ENCODE data around the gene SEMA6A. TPM values are rescaled to one million over a fixed set of nuclear protein-coding genes. Genes with fewer than 3 reads are reported as not detected.

The SEMA6A gene
- polyA plus RNA-seq, 3 donors: 0.16 TPM; not detected in 2

DNA sequence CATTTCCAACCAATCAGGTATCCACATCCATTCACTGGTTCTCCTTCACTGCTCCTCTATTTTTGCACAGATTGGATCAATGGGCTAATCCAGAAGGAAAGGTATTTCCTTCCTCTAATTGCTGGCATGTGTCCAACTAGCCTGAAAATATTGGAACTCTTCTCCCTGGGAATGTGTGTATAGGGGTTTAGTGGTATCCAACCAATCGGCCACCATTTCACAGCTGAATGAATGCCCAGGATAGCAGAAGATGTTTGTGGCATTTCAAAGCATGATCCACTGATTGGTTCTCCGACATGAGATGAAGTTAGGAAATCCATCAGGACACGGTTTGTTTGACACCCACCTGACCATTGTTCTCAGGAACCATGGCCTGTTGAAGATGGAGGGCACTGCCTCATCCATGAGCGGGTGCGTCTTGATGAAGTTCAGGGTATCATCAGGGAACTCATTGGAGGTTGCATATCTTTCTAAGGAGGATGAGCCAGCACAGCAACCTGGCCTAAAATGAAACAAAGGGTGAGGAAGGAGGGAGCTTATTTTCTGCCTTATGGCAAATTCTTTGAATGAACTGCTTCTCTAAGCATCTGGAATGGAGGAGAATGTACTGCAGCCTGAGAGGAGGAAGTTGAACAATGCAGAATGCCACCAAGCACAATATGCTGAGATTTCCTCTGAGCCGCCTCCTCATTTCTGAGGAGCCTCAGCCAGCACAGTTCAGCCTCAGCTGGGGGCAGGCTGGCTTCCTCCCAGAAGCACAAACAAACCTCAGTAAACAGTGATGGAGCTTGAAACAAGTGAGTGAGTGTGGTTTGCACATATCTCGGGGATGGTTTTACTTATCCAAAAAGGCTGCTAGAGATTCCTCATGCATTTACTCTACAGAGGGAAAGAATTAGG is 94.6 kb downstream of the SEMA6A start:
- H3K36me3 ChIP-seq (replicated peaks in 1 of 2; ENCODE audit: control insufficient read depth in 1 of 2, insufficient read depth in 2 of 2, low read length in 2 of 2): no peaks in the 10 kb centered on the region
- H3K9me3 ChIP-seq (replicated peaks in 1 of 2; ENCODE audit: control insufficient read depth in 1 of 2, insufficient read depth in 1 of 2, low read length in 2 of 2): peaks cover 13 to 19% of the 10 kb centered on the region in 2 donors
- H3K27ac ChIP-seq (ENCODE audit: low read depth in 1 of 2, low read length in 2 of 2): no peak overlapping the region
- DNase-seq: no peak
- WGBS (ENCODE audit: insufficient coverage): 93% methylated on average over 6 of the region's 7 CpGs
- no peak overlapping the region for H3K9ac ChIP-seq (ENCODE audit: insufficient read depth, low read length, poor library complexity, severe bottlenecking)
- H3K36me3 Mint-ChIP-seq: peaks cover 0 to 4% of the 10 kb centered on the region in 2 donors
- no peak overlapping the region for H2AFZ ChIP-seq (ENCODE audit: insufficient read depth, low read depth, low read length, poor library complexity, severe bottlenecking)
- H3K4me3 ChIP-seq (replicated peaks in 1 of 3; ENCODE audit: low read depth in 2 of 3, low read length in 3 of 3): no peak overlapping the region
- H3K27me3 ChIP-seq (ENCODE audit: control insufficient read depth in 2 of 2, insufficient read depth in 2 of 2, low read length in 2 of 2): no peaks in the 10 kb centered on the region
- intact Hi-C loops (cut with micrococcal nuclease): no loop called here
- no peaks in the 10 kb centered on the region for H3K4me1 Mint-ChIP-seq
- peaks cover 0 to 2% (median 2%) of the 10 kb centered on the region in 3 donors for H3K27me3 Mint-ChIP-seq (ENCODE audit: low read depth in 3 of 3)
- H3K27ac Mint-ChIP-seq: no peak overlapping the region
- peaks cover 10 to 21% (median 14%) of the 10 kb centered on the region in 7 donors for H3K9me3 Mint-ChIP-seq
- H3K4me3 Mint-ChIP-seq: no peak overlapping the region
- TF ChIP-seq, protein P1, sequence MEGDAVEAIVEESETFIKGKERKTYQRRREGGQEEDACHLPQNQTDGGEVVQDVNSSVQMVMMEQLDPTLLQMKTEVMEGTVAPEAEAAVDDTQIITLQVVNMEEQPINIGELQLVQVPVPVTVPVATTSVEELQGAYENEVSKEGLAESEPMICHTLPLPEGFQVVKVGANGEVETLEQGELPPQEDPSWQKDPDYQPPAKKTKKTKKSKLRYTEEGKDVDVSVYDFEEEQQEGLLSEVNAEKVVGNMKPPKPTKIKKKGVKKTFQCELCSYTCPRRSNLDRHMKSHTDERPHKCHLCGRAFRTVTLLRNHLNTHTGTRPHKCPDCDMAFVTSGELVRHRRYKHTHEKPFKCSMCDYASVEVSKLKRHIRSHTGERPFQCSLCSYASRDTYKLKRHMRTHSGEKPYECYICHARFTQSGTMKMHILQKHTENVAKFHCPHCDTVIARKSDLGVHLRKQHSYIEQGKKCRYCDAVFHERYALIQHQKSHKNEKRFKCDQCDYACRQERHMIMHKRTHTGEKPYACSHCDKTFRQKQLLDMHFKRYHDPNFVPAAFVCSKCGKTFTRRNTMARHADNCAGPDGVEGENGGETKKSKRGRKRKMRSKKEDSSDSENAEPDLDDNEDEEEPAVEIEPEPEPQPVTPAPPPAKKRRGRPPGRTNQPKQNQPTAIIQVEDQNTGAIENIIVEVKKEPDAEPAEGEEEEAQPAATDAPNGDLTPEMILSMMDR (IDR thresholded peaks at IDR 0.05): no peak
- H3K4me2 ChIP-seq (replicated peaks; ENCODE audit: extremely low read depth, low read length, poor library complexity, severe bottlenecking): no peak overlapping the region
- no peaks in the 10 kb centered on the region for H4K20me1 ChIP-seq (ENCODE audit: insufficient read depth, low read length)
- no peaks in the 10 kb centered on the region for H3K79me2 ChIP-seq (ENCODE audit: insufficient read depth, low read length)
- H3K4me1 ChIP-seq (ENCODE audit: control insufficient read depth in 1 of 2, insufficient read depth in 2 of 2, low read length in 2 of 2): no peaks in the 10 kb centered on the region

DNA sequence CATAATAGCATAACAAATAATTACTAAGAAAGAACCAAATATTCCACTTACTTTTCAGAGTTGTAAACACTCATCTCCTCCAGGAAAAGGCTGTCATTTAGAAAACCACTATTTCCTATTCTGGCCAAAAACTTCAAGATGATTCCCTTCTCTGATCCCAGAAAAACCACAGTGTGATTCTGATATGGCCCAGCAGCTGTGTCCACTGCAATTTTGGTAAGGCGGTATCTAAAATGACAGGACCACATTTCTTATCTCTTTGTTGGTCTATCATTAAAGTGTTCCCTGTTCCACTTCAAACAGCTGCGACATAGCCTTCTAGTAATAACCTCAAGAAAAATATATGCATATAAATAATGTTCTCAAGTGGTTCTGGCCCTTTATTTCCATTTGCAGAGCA is 96.1 kb downstream of the SEMA6A start:
- H3K27ac ChIP-seq (ENCODE audit: low read depth in 1 of 2, low read length in 2 of 2): no peak overlapping the region
- WGBS (ENCODE audit: insufficient coverage): no CpG with 5 or more reads among the region's 2 CpGs
- TF ChIP-seq, protein P1 (IDR thresholded peaks at IDR 0.05): no peak
- H3K79me2 ChIP-seq (ENCODE audit: insufficient read depth, low read length): no peaks in the 10 kb centered on the region
- Mint-ChIP-seq H3K36me3 (peaks cover 0 to 4% of the 10 kb centered on the region in 2 donors), H3K4me1 (no peaks in the 10 kb centered on the region), H3K9me3 (peaks cover 10 to 21% (median 15%) of the 10 kb centered on the region in 7 donors), H3K4me3 (no peak overlapping the region), H3K27ac (no peak overlapping the region), H3K27me3 (ENCODE audit: low read depth in 3 of 3) (no peaks in the 10 kb centered on the region)
- peaks cover 13 to 19% of the 10 kb centered on the region in 2 donors for H3K9me3 ChIP-seq (replicated peaks in 1 of 2; ENCODE audit: control insufficient read depth in 1 of 2, insufficient read depth in 1 of 2, low read length in 2 of 2)
- no peak overlapping the region for H3K9ac ChIP-seq (ENCODE audit: insufficient read depth, low read length, poor library complexity, severe bottlenecking)
- no peak for DNase-seq
- H2AFZ ChIP-seq (ENCODE audit: insufficient read depth, low read depth, low read length, poor library complexity, severe bottlenecking): no peak overlapping the region
- H3K36me3 ChIP-seq (replicated peaks in 1 of 2; ENCODE audit: control insufficient read depth in 1 of 2, insufficient read depth in 2 of 2, low read length in 2 of 2): no peaks in the 10 kb centered on the region
- no peaks in the 10 kb centered on the region for H3K4me1 ChIP-seq (ENCODE audit: control insufficient read depth in 1 of 2, insufficient read depth in 2 of 2, low read length in 2 of 2)
- H3K27me3 ChIP-seq (ENCODE audit: control insufficient read depth in 2 of 2, insufficient read depth in 2 of 2, low read length in 2 of 2): no peaks in the 10 kb centered on the region
- H3K4me2 ChIP-seq (replicated peaks; ENCODE audit: extremely low read depth, low read length, poor library complexity, severe bottlenecking): no peak overlapping the region
- H4K20me1 ChIP-seq (ENCODE audit: insufficient read depth, low read length): no peaks in the 10 kb centered on the region
- H3K4me3 ChIP-seq (replicated peaks in 1 of 3; ENCODE audit: low read depth in 2 of 3, low read length in 3 of 3): no peak overlapping the region
- intact Hi-C loops (cut with micrococcal nuclease): no loop called here

Measured in CD14-positive monocyte (primary cell).